ENCODE data around the gene GPR87. TPM values are rescaled to one million over a fixed set of nuclear protein-coding genes. Genes with fewer than 3 reads are reported as not detected.
A peak's percentile ranks its signal among the peaks of the same experiment; 100 is the strongest.

Gene GPR87
- total and polyA plus RNA-seq, 10 donors: not detected

- DNase-seq: no peak
- Histone ChIP-seq H3K4me3 (no peak overlapping the region), H3K27me3 (replicated peaks in 1 of 7) (no peaks in the 10 kb centered on the region), H3K9me3 (no peaks in the 10 kb centered on the region), H3K27ac (peak overlapping the region in 7 of 8 donors; percentile 24 to 90 (median 82)), H3K36me3 (no peaks in the 10 kb centered on the region), H3K4me1 (peaks cover 0 to 61% (median 0%) of the 10 kb centered on the region in 6 donors)
- intact Hi-C loops (cut with DNase I; ENCODE audit: low total_unique reads): no loop called here
- WGBS, 5 donors: 54 to 79% (median 71%) methylated on average over 4 of the region's 4 CpGs
- no peak for TF ChIP-seq POLR2A (IDR thresholded peaks at IDR 0.05)
- TF ChIP-seq CTCF (IDR thresholded peaks at IDR 0.05 in 8 of 11, conservative IDR thresholded peaks at IDR 0.05 in 3 of 11): no peak
- TF ChIP-seq POLR2AphosphoS5 (IDR thresholded peaks at IDR 0.05): no peak
Measured at GRCh38 chr3:151330379-151330778, 13.8 kb upstream of the GPR87 start.

GRCh38 chr3:151329363-151329762 is 12.7 kb upstream of the GPR87 start, which contains the start of gene P2RY13:
TSS of gene P2RY13 (minus strand) at chr3:151329549. CDS start at chr3:151329528, 21 bp downstream.
- intact Hi-C loops (cut with DNase I; ENCODE audit: low total_unique reads): no loop called here
- Histone ChIP-seq H3K27ac (peak within 1 kb of the TSS; percentile 1 to 90 (median 81)), H3K36me3 (no peaks in the 10 kb centered on the region), H3K4me1 (peaks cover 0 to 62% (median 0%) of the 10 kb centered on the region in 6 donors), H3K9me3 (no peaks in the 10 kb centered on the region), H3K4me3 (peak within 1 kb of the TSS in 7 of 8 donors; percentile 22 to 59 (median 35)), H3K27me3 (replicated peaks in 1 of 7) (no peaks in the 10 kb centered on the region)
- TF ChIP-seq CTCF (IDR thresholded peaks at IDR 0.05 in 8 of 11, conservative IDR thresholded peaks at IDR 0.05 in 3 of 11) (no peak), POLR2AphosphoS5 (IDR thresholded peaks at IDR 0.05) (no peak), POLR2A (IDR thresholded peaks at IDR 0.05) (peak in 1 of 3 donors; percentile 31)
- 31 to 86% (median 71%) methylated on average over 1 of the region's 1 CpG for WGBS, 5 donors
- no peak for DNase-seq

- peak in 2 of 11 experiments; percentile 33 to 41 for TF ChIP-seq CTCF (IDR thresholded peaks at IDR 0.05 in 8 of 11, conservative IDR thresholded peaks at IDR 0.05 in 3 of 11)
- TF ChIP-seq POLR2A (IDR thresholded peaks at IDR 0.05): no peak
- TF ChIP-seq POLR2AphosphoS5 (IDR thresholded peaks at IDR 0.05): peak in 1 of 3 donors; percentile 32
- Histone ChIP-seq H3K27ac (peak overlapping the region; percentile 1 to 90 (median 81)), H3K4me3 (peak overlapping the region in 7 of 8 donors; percentile 22 to 59 (median 35)), H3K27me3 (replicated peaks in 1 of 7) (no peaks in the 10 kb centered on the region), H3K4me1 (peaks cover 0 to 62% (median 0%) of the 10 kb centered on the region in 6 donors), H3K36me3 (no peaks in the 10 kb centered on the region), H3K9me3 (no peaks in the 10 kb centered on the region)
- DNase-seq: no peak
- 18 to 37% (median 22%) methylated on average over 10 of the region's 10 CpGs for whole genome bisulfite sequencing, 5 donors
- intact Hi-C loops (cut with DNase I; ENCODE audit: low total_unique reads): no loop called here
Measured at GRCh38 chr3:151328298-151328995, 11.8 kb upstream of the GPR87 start.

- Histone ChIP-seq H3K4me3 (peak overlapping the region in 7 of 8 donors; percentile 22 to 59 (median 35)), H3K9me3 (no peaks in the 10 kb centered on the region), H3K4me1 (peaks cover 0 to 62% (median 0%) of the 10 kb centered on the region in 6 donors), H3K36me3 (no peaks in the 10 kb centered on the region), H3K27me3 (replicated peaks in 1 of 7) (no peaks in the 10 kb centered on the region), H3K27ac (peak overlapping the region in 7 of 8 donors; percentile 67 to 90 (median 82))
- no peak for DNase-seq
- 14 to 25% (median 18%) methylated on average over 3 of the region's 3 CpGs for WGBS, 5 donors
- intact Hi-C loops (cut with DNase I; ENCODE audit: low total_unique reads): no loop called here
- TF ChIP-seq CTCF (IDR thresholded peaks at IDR 0.05 in 8 of 11, conservative IDR thresholded peaks at IDR 0.05 in 3 of 11): peak; percentile 14 to 74 (median 49)
- TF ChIP-seq POLR2A (IDR thresholded peaks at IDR 0.05): no peak
Measured at GRCh38 chr3:151327571-151328198, 11.1 kb upstream of the GPR87 start.
